HG03571 (cell line): ENCODE measurements around the gene CD28.
"Not testable (repeated sequence)": the region's sequence is repeated elsewhere in the genome, so short reads cannot be mapped to it uniquely, and the experiment has no call there.

Source experiments
- ATAC-seq: cut with Tn5 transposase; IDR thresholded peaks from one replicate; pipeline ENCODE4 v1.9.1; 2021; ENCODE audit not compliant: unreplicated experiment

The CD28 gene

DNA sequence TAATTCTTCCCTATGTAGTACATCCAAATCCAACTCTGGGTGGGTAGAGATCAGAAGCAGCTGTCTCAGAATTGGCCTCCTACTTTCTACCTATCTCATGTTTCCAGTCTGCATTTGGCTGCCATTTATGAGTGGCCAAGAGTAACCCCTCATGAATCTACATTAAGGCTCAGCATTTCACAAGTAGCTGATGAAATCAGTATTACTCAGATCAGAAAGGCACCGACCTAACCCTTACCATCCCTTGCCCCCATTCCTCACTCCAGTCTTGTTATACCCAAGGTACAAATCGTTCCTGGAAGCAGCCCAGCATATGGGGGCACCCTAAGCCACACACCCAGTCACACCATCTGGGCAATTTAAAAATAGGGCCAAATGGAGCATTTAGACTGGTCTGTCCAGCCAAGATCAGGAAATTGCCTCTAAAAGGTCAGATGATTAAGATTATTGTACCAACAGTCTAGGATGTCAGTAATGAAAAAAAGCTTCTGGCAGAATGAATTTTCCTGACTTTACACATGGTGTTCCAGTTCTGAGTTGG is 37.1 kb downstream of the CD28 start:
- no peak for ATAC-seq

DNA sequence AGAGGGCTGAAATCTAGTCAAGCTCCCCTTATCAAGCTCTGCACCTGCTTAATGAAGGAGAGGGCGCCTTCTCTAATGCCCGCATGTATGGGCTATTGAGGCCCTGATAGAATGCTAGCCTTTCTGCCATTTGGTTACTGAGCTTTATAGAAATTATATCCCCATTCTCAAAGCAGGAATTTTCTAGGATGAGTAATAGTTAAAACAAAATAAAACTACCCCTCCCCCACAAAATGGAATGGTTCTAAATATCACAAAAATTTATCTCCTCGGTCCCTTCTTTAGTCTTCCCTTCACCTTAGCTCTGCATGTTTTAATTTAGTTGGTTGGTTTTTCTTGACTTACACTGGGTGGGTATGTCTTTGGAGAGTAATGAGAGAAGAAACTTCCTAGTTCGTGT is 37.7 kb downstream of the CD28 start:
- no peak for ATAC-seq

GRCh38 chr2:203745267-203745666 is 38.8 kb downstream of the CD28 start:
- no peak for ATAC-seq

DNA sequence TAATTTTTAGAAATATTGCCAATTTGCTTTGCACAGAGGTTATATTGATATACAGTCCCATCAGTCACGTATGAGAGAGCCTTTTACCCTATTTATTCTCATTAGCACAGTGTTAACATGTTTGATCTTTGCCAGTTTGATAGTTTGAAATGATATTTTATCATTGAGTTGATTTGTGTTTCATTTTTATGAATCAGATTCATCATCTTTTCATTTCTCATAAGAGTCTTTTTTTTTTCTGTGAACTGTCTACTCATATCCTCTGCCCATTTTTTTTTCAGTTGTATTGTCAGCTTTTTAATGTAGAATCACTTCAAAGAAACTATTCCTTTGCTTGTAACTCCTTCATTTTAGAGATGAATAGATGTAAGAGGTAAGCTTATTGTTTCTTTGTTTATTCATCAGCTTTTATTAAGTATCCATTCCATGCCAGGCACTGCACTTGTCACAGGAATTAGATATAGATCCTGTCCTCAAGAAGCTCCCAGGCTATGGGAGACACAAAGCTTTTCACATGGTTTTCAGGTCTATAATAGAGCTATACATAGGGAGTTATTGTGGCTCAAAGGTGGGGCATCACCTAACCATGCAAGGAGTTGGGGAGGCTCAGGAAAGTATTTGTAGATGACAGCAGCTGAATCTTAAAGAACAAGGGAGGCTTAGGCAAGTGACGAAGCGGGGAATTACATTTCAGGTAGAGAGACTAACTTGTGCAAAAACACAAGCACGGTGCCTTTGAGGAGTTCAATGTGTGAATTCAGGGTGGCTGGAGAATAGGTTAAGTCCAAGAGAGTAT is 42.1 kb downstream of the CD28 start:
- ATAC-seq: no peak

- ATAC-seq: no peak
These were observed 44.1 kb downstream of the CD28 start for GRCh38 chr2:203750346-203751068.

- ATAC-seq: no peak
These were observed 45.3 kb downstream of the CD28 start for GRCh38 chr2:203751685-203752271.

DNA sequence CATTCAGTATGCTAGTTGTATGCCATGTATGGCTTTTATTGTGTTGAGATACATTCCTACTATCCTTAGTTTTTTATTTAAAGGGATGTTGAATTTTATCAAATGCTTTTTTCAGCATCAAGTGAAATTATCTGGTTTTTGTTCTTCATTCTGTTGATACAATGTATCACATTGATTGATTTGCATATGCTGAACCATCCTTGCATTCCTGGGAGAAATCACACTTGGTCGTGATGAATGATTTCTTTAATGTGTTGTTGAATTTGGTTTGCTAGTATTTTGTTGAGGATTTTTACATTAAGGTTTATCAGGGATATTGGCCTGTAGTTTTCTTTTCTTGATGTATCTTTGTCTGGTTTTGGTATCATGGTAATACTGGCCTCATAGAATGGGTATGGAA is 49.7 kb downstream of the CD28 start:
- no peak for ATAC-seq

DNA sequence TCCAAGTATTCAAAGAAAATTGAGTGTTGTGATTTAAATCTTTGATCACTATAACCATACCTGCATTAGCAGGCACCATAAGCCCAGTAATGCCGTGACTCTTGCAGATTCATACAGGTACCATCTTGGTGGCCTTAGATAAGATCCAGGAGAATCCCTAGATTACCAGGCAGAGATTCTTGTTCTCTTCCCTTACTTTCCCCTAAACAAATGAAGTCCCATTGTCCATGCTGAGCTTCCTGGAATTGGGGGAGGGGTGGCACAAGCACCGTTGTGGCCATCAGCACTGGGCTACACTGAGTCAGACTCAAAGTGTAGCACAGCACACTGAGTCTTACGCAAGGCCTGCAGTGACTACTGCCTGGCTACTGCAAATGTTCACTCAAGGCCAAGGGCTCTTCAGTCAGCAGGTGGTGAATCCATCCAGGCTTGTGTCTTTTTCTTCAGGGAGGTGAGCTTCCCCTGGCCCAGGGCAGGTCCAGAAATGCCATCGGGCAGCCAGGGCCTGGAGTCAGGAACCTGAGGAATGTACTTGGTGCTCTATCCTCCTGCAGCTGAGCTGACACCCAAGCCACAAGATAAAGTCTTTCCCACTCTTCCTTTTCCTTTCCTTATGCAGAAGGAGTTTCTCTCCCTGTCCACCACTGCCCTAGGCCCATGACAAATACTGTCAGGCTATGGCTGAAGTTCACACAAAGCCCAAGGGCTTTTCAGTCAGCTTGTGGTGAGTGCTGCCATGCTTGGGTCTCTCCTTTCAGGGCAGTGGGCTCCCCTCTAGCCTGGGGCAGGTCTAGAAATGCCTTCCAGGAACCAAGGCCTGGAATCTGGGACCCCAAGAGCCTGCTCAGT is 52.6 kb downstream of the CD28 start:
- no peak for ATAC-seq

GRCh38 chr2:203759690-203760365 is 53.4 kb downstream of the CD28 start:
- ATAC-seq: no peak

- no peak for ATAC-seq
These were observed 54.7 kb downstream of the CD28 start for GRCh38 chr2:203761121-203761520.

GRCh38 chr2:203763241-203763937 is 57.0 kb downstream of the CD28 start:
- no peak for ATAC-seq

- ATAC-seq: no peak
These were observed 57.7 kb downstream of the CD28 start for GRCh38 chr2:203763938-203764664.

GRCh38 chr2:203772456-203773165 is 66.2 kb downstream of the CD28 start:
- ATAC-seq: no peak

DNA sequence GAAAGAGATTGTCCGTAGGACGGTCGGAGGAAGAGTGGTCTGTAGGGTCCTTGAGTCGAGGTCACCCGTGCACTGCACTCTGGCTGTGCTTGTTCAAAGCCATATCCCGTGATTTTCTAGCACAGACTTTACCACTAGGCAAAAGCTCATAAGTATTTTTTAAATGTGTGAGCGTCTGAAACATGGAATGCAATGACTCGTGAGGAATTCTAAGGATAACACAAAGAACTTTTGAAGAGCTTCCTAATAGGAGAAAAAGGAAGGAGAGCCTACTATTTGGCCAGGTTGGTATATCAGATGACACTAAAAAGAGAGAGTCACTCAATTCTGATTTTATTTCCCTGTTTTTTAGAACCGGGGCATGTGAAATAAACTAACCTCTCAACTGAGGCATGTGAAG is 68.3 kb downstream of the CD28 start:
- no peak for ATAC-seq

DNA sequence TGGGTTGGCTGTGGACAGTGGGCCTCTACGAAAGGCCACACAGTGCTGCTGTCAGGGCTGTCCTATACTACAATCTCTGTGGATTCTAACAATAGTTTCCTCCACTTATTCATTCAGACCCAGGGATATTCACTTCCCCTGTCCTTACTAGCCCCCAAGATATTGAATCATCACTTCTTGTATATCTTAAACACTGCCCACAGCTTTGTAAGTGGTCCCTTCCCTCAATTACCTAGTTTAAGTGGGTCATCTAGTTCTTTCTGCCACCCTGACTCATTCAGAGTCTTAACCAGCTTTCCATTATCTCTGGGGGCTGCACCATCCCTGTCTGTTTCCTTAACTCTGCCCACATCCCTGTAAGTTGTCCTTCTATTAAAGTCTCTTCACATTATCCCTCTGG is 69.2 kb downstream of the CD28 start:
- no peak for ATAC-seq

DNA sequence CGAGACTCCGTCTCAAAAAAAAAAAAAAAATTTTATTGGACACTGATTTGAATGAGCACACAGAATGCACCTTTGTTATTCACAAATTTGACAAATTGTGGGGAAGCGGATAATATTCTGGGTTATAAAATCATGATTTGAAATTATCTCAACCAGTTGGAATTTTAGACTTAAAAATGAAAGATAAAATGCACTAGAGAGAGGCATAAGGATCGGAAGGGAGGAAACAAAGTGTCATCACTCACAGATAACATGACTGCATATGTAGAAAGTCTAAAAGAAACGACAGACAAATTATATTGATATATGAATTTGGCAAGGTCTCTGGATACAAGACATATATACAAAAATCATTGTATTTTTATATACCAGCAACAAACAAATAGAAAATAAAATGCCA is 70.6 kb downstream of the CD28 start:
- ATAC-seq: no peak

DNA sequence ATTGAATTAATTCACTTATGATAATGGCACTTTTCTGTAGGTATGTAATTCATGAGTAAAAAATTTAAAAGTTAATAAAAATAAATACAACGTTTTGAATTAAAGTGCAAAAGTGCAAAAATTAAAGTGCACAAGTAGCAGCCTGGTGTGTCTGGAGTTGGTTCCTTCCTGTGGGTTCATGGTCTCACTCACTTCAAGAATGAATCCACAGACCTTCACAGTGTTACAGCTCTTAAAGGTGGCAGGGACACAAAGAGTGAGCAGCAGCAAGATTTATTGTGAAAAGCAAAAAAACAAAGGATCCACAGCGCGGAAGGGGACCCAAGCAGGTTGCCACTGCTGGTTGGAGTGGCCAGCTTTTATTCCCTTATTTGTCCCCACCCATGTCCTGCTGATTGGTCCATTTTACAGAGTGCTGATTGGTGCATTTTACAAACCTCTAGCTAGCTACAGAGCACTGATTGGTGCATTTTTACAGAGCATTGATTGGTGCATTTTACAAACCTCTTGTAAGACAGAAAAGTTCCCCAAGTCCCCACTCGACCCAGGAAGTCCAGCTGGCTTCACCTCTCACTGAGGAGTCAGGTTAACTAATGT is 73.1 kb downstream of the CD28 start:
- ATAC-seq: not testable (repeated sequence)

DNA sequence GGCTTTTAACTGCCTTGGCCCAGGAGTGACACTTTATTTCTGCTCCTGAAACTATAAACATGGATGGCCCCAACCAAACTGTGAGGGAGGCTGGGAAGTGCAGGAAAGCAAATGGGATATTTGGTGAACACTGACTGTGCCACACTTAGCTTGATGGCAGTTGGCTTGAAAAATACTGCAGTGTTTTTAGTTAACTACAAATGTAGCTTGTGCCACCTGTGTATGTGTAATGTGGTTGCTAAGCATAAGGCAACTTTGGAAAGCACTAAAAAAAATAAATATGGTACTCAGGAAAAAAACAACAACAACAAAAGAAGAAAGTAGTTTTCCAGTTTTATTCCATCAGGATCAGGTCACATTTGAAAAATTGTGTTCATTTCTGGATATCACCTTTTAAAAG is 73.8 kb downstream of the CD28 start:
- no peak for ATAC-seq
